ENCODE data around the gene PRKN.

DNA sequence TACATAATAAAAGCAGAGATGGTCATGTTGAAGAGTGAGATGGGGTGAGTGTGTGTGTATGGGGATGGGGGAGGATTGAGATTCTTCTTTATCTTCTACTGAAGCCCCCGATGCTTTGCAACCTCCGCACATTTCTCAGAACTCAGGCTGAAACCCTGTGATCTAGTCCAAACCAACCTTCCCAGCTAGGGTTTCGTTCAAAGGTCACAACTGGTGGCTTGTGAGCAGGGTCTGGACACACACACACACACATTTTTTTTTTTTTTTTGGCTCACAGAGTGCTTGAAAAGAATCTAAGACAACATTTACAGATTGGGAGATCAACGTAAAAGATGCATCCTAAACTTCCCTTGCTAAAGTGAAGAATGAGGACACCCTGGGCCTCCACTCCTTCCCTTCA, 1228.7 kb downstream of the PRKN start:
- TF ChIP-seq CTCF (IDR thresholded peaks at IDR 0.05): no peak
- no peak for TF ChIP-seq POLR2A (IDR thresholded peaks at IDR 0.05)
